GM21576 (cell line): ENCODE data around the gene C1orf198.

Experiments used
- ATAC-seq: cut with Tn5 transposase; IDR thresholded peaks from one replicate; pipeline ENCODE4 v1.9.1; 2021; ENCODE audit warnings: mild to moderate bottlenecking, moderate library complexity; ENCODE audit not compliant: unreplicated experiment

The C1orf198 gene, protein sequence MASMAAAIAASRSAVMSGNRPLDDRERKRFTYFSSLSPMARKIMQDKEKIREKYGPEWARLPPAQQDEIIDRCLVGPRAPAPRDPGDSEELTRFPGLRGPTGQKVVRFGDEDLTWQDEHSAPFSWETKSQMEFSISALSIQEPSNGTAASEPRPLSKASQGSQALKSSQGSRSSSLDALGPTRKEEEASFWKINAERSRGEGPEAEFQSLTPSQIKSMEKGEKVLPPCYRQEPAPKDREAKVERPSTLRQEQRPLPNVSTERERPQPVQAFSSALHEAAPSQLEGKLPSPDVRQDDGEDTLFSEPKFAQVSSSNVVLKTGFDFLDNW

DNA sequence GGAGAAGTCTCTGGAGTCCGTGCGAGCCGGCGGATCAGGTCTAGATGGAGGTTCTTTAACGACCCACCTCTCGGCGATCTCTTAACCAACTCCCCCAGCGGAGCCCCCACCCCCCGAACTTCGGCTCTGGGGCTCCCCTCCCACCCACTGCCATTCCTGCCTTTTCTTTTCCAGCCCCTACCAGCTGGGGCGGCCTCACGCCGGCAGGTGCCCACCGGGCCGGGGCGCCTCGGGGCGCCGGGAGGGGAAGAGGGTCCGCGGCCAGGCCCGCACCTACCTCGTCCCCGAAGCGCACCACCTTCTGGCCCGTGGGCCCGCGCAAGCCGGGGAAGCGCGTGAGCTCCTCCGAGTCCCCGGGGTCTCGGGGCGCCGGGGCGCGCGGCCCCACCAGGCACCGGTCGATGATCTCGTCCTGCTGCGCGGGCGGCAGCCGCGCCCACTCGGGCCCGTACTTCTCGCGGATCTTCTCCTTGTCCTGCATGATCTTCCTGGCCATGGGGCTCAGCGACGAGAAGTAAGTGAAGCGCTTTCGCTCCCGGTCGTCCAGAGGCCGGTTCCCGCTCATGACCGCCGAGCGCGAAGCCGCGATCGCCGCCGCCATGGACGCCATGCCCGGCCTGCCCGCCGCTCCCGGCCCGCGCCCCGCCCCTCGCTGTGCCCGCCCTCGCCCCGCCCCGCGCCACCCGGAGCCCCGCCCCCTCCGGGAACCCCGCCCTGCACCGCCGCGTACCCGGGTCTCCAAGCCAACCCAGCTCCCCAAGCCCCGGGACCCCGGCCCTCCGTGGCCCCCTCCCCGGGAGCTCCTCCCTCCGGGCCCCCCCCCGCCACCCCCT is at the start of gene C1orf198:
TSS of gene C1orf198 (minus strand) at position 619 of the 833 bp plus-strand sequence. CDS start at position 610, 9 bp downstream.
- ATAC-seq: peak; percentile 64

DNA sequence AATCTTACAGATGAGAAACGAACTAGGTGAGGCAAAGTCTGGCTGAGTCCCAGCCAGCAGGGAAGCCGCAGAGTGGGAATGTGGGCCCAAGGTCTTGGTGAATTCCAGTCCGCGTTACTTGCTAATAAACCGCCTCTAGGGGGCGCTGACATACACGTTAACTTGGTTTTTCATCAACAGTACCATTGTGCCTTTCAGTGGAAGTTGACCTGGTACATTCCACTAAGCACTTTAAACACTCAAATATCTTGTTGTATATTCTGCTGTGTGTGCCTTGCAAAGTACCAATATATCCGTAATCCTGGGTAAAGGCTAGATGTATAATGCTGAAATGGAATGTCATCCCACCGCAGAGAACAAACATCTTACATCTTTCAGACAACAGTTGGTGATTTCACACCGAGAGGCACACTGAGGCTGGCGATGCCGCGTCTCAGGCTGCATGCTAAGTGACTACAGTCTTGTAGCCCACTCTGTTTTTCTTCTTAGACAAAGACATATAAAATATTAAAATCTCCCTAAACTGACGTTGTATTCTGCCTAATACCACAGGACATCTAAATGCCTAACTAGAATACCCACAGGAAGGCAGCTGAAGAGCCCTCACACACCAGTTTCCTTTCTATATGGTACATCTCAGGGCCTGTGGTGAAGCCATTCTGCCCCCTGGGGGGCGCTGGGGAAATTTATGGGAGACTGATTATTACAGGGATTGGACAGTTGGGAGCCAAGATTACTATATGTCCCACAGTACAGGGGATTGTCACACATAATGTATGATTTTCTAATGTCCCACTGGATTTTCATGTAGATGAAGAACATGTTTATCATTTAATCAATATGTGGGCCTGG is 49.2 kb upstream of the C1orf198 start:
- peak; percentile 62 for ATAC-seq

DNA sequence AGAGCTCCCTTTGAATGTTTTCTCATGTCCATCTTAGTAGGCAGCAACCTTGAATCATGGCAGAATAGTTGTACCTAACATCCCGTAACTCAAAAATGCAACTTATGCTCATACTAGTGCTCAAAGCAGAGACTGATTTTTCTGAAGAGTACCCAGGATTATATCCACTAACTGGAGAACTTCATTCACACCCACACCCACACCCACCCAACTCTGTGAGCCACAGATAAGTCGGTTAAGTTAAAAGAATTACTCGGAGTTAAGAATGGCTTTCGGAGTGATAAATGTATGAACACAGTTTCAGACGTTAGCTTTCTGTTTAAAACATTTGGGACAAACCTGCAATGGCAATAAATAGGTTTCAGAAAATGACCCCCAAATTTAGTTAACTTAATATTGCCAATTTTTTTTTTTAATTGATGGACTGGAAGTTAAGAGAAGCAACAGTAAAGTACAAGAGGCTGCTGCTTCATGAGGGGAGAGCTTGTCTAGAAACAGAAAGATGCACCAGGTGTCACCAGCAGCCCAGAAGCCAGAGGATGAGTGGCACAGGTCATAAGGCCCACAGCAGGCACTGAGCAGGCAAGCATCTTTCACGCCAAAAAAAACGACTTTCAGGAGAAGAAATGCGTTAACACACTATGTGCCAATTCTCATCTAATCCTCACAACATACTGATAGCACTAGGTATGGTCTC is 48.4 kb upstream of the C1orf198 start:
- no peak for ATAC-seq

DNA sequence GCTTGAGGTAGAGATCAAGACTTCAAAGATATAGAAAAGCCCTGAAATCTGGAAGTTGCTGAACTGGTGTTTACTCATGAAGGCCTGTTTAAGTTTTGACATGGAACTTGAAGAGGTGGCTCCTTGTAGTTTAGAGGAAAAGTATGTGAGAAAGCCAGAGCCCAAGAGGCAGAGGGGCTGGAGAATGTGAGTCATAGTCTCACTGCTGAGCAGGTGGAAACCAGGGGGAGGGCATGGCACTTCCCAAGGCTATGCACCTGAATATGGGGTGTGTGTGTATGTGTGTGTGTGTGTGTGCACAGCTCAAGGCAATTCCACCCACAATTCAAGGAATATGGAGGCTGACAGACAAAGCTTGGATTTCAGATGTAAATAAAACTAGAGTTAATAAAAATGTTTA is 46.8 kb upstream of the C1orf198 start:
- ATAC-seq: no peak

DNA sequence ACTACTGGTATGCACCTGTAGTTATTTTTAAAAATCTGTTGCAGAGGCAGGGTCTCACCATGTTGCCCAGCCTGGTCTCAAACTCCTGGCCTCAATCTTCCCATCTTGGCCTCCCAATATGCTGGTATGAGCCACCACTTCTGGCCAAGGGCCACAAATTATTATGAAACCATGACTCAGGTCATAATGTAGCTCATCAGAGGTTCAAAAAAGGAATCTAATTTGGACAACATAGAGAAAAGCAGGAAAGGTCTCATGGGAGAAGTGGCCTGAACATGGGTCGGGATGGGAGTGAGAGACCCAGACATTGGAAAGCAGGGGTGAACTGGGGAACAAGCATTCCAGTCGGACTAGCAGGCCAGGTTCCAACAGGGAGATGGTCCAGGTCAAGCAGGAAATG is 45.2 kb upstream of the C1orf198 start:
- no peak for ATAC-seq

DNA sequence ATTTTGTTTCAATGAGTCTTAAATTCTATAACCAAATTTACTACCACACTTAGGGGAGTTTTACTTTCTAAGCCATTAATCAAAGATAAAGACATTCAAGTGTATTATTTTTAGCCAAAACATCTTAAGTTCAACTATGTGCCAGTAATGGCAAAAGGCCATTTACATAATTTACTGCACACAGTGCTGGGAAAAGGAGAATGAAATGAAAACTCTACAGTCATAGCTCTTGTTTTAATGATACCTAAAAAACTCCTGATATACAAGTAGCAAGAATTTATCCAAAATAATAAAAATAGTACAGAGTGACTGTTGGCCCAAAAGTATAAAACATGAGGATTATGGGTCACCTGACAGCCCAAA is 42.4 kb upstream of the C1orf198 start:
- ATAC-seq: no peak

DNA sequence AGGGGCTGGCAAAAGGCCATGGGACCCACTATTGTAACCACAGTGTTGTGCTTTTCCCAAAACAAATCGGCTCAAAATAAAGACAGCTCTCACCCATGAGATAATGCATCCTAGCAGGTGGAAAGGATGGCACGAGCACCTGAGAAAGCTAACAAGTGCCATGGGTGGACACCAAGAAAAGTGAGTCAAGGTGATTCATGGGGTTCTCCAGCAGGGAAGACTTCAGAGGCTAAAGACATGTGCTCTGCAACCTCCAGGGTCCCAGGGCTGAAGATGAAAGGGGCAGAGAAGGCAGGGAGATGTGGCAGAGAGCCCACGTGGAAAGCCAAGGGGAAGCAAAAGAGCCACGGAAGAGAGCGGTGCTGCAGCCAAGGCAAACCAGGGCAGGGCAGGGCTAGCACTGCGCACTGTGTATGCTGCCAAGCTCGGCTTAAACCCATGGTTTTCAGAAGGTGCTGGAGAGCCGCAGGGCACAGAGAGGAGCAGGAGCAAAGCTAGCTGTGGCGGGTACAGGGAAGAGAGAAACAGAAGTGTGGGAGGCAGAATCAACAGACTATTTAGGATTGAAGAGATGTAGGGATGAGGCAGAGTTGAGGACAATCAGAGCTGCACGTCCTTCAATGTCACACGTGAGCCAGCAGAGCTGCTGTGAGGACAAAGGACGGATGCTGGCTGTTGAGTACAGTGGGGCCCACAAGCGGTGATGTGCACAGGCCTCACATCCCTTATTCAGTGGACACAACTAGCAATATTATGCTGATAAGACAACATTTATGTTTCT is 41.8 kb upstream of the C1orf198 start:
- ATAC-seq: no peak

DNA sequence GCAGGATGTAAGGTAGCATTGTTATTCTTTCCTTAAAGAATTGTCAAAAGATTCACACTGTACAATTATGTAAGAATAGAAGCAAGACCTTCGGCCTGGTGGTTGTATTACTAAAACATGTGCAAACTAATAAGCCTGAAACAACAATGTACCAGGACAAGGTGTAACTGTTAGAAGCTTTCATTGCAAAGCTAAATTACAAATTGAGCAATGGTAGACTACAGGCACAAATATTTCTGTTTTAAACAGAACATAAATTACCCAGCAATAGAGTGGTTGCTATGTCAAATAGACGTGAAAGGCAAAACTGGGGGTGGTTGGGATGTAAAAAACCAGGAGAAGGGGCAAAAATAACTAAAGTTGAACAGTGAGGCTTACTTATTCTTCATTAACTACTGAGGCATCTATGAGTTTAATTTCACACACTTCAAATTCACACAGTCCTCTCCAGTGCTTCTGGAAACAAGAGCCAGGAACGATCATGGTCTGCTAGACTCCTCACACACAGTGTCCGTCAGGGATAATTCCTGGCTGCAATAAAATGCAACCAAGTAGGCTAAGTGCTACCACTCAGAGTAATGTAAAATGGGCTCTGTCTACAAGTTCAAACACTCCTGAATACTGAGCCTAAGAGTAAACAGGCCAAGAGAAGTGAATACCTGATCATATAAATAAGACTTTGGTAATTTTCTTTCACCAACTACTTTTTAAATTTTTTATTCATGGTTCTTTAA is 39.3 kb upstream of the C1orf198 start:
- no peak for ATAC-seq

DNA sequence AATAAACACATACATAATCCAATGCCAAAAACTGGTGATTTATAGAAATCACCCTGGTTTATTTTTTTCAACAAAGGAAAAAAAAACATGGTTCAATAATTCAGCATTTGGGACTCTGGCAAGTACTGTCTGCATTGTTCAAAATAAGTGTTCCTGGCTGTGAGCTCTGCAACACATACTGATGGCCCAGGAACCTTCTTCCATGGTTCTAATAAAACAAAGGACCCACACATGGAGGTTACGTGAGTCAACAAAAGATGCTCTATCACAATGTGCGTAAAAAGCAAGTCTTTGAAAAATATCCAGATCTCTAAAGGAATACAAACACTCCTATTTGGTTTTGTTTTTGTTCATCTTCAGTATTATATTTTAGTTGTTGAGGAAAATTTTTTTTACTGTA is 37.9 kb upstream of the C1orf198 start:
- no peak for ATAC-seq

DNA sequence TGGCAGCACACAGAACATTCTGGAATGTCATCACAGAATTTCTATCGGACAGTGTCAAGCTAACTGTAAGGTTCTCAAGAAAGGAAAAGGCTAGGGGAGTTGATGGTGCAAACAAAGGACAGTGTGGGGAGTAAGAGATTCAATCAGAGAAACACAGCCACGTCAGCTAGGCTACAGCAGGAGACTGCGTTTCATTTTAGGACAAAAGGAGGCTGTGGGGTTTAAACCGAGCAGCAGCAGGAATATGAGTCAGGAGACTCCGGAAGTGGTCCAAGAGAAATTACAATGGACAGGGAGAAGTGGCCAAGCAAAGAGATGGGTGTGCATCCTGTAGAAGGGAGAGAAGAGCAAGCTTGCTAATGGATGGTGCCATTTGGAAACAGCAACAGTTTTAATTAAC is 37.4 kb upstream of the C1orf198 start:
- ATAC-seq: no peak

DNA sequence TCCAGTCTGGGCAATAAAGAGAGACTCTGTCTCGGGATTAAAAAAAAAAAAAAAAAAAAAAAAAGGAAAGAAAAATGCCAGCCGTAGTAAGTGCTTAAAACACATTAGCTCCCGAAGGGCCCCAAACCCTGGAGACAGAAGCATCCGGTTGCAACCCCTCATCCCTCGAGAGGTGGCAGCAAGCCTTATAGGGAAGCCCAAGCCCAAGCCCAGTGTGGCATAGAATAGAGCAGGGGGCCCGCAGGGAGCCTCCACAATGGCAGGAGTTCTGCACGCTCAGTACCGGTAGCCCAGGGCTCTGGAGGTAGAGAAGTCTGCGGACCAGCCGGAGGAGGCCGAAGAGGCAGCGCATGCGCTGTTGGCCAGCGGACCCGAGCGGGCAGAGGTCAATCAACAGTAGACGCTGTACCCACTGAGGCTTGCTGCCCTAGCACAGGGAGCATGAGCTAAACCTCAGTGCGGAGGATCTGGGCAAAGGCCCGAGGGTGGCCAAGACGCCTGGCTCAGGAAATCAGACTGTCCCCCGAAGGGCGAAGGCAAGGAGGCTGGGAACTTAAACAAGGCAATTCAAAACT is 34.1 kb upstream of the C1orf198 start:
- ATAC-seq: no peak

DNA sequence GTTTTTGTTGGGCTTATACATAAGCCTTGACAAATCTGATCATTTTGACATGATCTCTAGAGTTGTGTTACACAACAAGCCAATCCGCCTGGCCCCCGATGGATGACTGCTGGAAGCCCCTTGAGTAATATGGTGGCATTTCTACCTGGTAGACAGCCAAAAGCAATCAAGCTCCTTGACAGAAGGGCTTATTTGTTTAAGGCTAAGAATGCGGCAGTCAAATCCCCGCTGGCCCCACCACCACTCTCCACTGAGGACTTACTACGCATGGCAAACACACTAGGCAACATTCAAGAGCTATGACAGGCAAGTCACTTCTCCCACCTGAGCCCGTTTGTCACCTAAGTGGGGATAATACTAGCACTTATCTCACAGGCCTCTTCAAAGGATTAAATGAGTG is 33.4 kb upstream of the C1orf198 start:
- ATAC-seq: no peak

DNA sequence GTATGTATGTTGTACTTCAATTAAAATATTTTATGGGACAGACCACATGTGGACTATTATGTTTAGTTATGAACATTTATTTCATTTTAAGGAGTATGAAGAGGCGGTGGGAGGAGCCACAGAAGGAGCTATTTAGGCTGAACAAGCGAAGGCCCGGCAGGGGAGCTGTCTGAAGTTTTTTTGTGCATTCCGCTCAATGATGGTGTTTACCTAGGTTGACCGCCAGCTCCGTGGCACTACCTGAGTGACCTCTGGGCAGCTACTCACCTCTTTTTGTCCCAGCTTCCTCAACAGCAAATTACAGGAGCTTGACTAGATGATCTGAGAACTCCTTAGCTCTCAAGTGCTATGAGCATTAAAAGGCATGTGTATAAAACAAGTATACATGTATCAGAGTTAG is 32.7 kb upstream of the C1orf198 start:
- no peak for ATAC-seq

DNA sequence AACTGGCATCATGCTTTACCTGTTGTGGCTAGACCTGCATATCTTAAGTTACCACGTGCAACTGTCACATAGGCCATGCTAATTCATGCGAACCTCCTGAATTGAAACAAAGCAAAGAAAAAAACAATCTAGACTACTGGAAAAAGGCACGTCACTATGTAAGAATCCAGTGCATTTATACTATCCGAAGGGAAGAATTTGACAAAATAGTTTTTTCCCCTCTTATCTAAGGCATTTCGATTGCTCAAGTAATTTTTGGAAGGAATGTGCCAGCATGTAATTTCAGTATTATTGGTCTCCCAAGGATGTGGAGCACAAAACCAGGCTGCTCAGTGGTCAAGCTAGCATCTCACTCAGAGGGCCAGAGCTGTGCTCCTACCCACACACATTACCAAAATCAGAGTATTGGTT is 31.5 kb upstream of the C1orf198 start:
- ATAC-seq: no peak

DNA sequence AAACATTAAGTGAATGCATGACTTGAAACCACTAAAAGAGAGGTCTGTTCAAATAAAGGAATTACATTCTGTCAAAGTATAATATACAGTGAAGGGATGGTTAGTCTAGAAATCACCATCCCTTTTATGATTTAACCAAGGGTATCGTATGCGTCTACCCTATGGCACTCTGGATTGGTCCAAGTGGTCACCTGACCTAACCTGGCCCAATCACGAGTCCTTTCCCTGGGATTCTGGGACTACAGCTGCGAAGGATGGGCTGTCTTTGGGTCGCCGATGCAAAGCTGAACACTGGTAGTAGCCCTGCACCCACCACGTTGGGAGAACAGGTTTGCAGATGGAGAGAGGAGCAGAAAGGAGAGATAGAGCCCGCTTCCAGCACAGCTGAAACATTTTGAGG is 30.4 kb upstream of the C1orf198 start:
- ATAC-seq: no peak

DNA sequence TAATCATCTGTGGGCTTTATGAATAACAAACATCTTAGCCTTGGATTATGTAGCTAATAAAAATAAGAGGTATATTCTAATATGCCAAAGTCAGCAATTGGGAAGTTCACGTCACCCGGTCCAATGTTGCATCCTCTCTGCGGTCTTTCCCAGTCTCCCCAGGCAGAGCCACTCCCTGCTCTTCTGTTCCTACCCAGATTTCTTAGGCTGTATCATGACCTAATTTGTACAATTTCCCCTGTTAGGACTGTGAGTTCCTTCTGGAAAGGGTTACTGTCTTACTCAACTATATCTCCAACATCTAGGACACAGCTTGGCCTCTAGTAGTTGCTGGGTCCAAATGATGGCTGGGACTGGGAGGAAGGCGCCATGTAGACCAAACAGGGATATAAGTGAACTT is 29.8 kb upstream of the C1orf198 start:
- no peak for ATAC-seq

DNA sequence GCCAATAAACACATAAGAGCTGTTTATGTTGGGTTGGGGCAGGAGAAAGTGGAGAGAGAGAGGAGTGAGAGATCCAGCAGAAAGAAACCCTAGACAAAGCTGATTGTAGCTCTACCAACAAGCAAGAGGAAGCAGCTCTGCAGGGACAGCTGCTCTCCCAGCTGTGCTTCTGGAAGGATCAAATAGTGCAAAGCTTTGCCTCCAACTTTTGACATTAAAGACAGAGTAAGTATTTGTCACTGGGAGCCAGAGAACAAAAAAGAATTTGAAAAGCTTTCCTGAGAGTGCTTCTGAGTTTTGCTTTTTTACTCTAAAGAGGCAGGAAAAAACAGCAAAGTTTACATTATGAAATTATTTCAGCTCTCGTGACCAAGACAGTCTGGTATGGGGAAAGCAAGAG is 28.5 kb upstream of the C1orf198 start:
- ATAC-seq: no peak

DNA sequence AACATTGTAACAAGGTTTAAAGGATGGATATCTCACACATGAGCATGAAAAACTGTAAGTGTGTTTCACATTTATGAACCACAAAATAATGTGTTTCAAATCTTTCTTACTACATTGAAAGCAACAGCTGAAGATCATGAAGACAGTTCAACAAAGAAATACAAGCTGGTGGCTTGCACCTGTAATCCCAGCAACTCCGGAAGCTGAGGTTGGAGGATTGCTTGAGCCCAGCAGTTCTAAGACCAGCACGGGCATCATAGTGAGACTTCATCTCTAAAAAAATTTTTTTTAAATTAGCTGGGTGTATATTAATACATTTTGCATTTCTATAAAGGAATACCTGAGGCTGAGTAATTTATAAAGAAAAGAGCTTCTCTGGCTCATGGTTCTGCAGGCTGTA is 27.1 kb upstream of the C1orf198 start:
- ATAC-seq: no peak

DNA sequence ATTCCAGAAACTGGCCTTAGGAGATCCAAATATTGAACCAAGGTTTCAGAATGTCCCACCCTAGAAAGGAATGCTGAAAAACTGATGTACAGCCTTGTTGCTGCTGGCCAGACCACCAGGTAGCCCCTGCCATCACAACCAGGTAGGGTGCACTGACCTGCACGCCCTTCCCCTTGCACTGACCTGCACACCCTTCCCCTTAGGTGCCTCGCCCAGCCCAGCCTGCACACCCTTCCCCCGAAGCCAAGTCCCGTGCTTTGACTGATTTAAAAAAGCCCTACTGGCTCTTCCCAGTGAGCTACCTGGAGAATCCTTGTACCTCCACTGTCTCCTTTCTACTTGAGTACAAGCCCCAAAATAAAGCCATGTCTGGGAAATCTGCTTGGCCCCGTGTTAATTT is 26.3 kb upstream of the C1orf198 start:
- no peak for ATAC-seq
